HepG2 (cell line): ENCODE data around the gene PPP1R18. TPM values are rescaled to one million over a fixed set of nuclear protein-coding genes. Genes with fewer than 3 reads are reported as not detected.

Experiments used
- TEAD3 ChIP-seq: optimal IDR thresholded peaks from 2 replicates; pipeline ENCODE3; 2016; ENCODE audit warnings: borderline replicate concordance
- ZNF407 ChIP-seq: sonication (generic); formaldehyde crosslinking; IDR thresholded peaks from one replicate; pipeline ENCODE4 v1.5.1; 2020; ENCODE audit warnings: mild to moderate bottlenecking, missing genetic modification reagents; ENCODE audit errors: not compliant biosample characterization
- polyA plus RNA-seq, 8 experiments: library from polyadenylated mRNA; depleted of rRNA in 3 of 8; stranded (reverse) in 7 of 8; unstranded in 1 of 8; fragments of >200 nt; fragmentation: Illumina TruSeq in 4 of 8; extraction: Trizol in 4 of 8; gene quantifications; 2 replicates each; pipeline versions ENCODE4 v1.2.1 to v1.2.3, GENCODE V29; 2011 to 2016; ENCODE audit warnings: low read depth in 4 of 8, missing spikeins in 1 of 8, mixed read lengths in 1 of 8; ENCODE audit not compliant: insufficient read depth in 1 of 8
- total RNA-seq, 5 experiments: library from RNA; depleted of rRNA; stranded (reverse); fragments of >200 nt; fragmentation: Illumina TruSeq; extraction: Trizol; gene quantifications; 2 replicates each; pipeline ENCODE4 v1.2.3, GENCODE V29; 2016; ENCODE audit warnings: low read depth in 1 of 5

The PPP1R18 gene
- total and polyA plus RNA-seq, 2 of the 13 experiments (the other 11 are each of a cell fraction or from before 2014, with no cell fraction given) = 4.9 to 9.2 TPM

GRCh38 chr6:30686908-30687658, 638 bp upstream of the PPP1R18 start (continued):
- TF ChIP-seq ZNF407 (CRISPR knock-in tag) = peak; percentile 36
- TF ChIP-seq TEAD3 (CRISPR knock-in tag) = peak; percentile 21
